Common myeloid progenitor, CD34-positive (primary cell): ENCODE results near the gene ATP13A2.

ENCODE experiments used
- CTCF ChIA-PET: fragments of 350-600 bp; sonication (Branson Sonifier 250); formaldehyde crosslinking; loops from one replicate; lab custom pipeline; 2021; ENCODE audit warnings: antibody characterized with exemption; lab: Charles Lee
- POLR2A ChIA-PET: fragments of 350-600 bp; sonication (Branson Sonifier 250); formaldehyde crosslinking; loops from one replicate; lab custom pipeline; 2021; ENCODE audit warnings: antibody characterized with exemption; lab: Charles Lee
- DNase-seq, 3 donors: peaks; one replicate each; pipeline versions ENCODE4 v3.0.0 to v3.0.0-alpha.2; 2013
- H3K27ac ChIP-seq, 2 experiments: 1 replicate in 1 of 2; 2 replicates in 1 of 2; pipeline ENCODE4 v1.7.0; 2013; ENCODE audit warnings: inconsistent platforms in 2 of 2, low read length in 2 of 2, mild to moderate bottlenecking in 2 of 2, low read depth in 1 of 2, moderate library complexity in 1 of 2; ENCODE audit not compliant: severe bottlenecking in 2 of 2, insufficient read depth in 1 of 2, poor library complexity in 1 of 2
- H3K27me3 ChIP-seq, 5 experiments: replicated peaks in 2 of 5; 1 replicate in 3 of 5; 2 replicates in 2 of 5; pipeline versions ENCODE4 v1.6.1 to v1.7.0; 2013; ENCODE audit warnings: low read length in 4 of 5, mild to moderate bottlenecking in 2 of 5, moderate library complexity in 2 of 5, inconsistent platforms in 1 of 5; ENCODE audit not compliant: insufficient read depth in 5 of 5, control insufficient read depth in 4 of 5
- H3K36me3 ChIP-seq, 4 experiments: 1 replicate in 2 of 4; 2 replicates in 2 of 4; pipeline versions ENCODE4 v1.6.1 to v1.7.0; 2013; ENCODE audit warnings: low read length in 3 of 4, control low read depth in 1 of 4, mild to moderate bottlenecking in 1 of 4; ENCODE audit not compliant: control insufficient read depth in 4 of 4, insufficient read depth in 4 of 4
- H3K4me1 ChIP-seq, 4 experiments: 1 replicate in 3 of 4; 2 replicates in 1 of 4; pipeline versions ENCODE4 v1.6.1 to v1.7.1; 2013; ENCODE audit warnings: low read length in 3 of 4, mild to moderate bottlenecking in 3 of 4, control low read depth in 1 of 4, inconsistent platforms in 1 of 4, moderate library complexity in 1 of 4; ENCODE audit not compliant: control insufficient read depth in 4 of 4, insufficient read depth in 4 of 4; ENCODE audit errors: control extremely low read depth in 1 of 4
- H3K4me3 ChIP-seq, 7 experiments: 1 replicate in 4 of 7; 2 replicates in 3 of 7; pipeline versions ENCODE4 v1.5.1 to v1.7.0; 2013; ENCODE audit warnings: mild to moderate bottlenecking in 7 of 7, low read length in 6 of 7, moderate library complexity in 6 of 7, inconsistent platforms in 2 of 7, low read depth in 2 of 7, control low read depth in 1 of 7; ENCODE audit not compliant: insufficient read depth in 4 of 7, control insufficient read depth in 1 of 7; ENCODE audit errors: extremely low read depth in 1 of 7
- H3K9me3 ChIP-seq, 5 experiments: 1 replicate in 4 of 5; 2 replicates in 1 of 5; pipeline versions ENCODE4 v1.6.1 to v1.7.1; 2013; ENCODE audit warnings: low read length in 4 of 5, mild to moderate bottlenecking in 2 of 5, inconsistent platforms in 1 of 5, low read depth in 1 of 5, moderate library complexity in 1 of 5; ENCODE audit not compliant: control insufficient read depth in 4 of 5, insufficient read depth in 2 of 5; ENCODE audit errors: control extremely low read depth in 1 of 5
- WGBS: methylation state at CpG from one replicate; pipeline ENCODE4 v1.1.5; 2013; ENCODE audit not compliant: insufficient coverage; 5-methylcytosine and 5-hydroxymethylcytosine counted together

The ATP13A2 gene

DNA sequence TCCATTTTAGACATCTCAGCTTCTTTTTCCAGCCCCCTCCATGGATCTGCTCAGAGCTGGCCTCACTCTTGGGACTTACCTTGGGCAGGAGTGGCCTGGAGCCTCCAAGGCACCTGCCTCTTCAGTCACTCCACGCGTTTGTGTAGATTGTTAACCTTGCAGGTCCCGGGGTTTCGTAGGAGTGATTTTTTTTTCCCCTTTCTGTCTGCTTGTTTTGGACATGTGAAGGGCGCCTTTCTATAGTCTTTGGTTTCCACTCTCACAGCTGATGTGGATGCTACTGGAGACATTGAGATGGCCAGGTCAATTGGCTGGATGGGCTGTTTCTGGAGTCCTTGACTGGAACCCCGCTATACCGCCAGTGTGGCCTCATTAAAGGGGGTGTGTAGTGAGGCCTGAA, 44.1 kb upstream of the ATP13A2 start:
- CTCF ChIA-PET, result interaction anchor here (1.0 to 1.4 kb wide), 3 partner anchors 66 to 351 kb away, joined by 3 to 5 read pairs (median 4); no protein-coding TSS in a partner anchor
- no peak for DNase-seq
- Histone ChIP-seq H3K27me3 (no peaks in the 10 kb centered on the region), H3K4me1 (peaks cover 7 to 23% (median 15%) of the 10 kb centered on the region in 4 experiments), H3K36me3 (peaks cover 0 to 9% (median 1%) of the 10 kb centered on the region in 4 experiments), H3K4me3 (no peak overlapping the region), H3K9me3 (no peaks in the 10 kb centered on the region), H3K27ac (no peak overlapping the region)
- WGBS, result 94% methylated on average over 6 of the region's 7 CpGs
- POLR2A ChIA-PET, result no interaction called here

DNA sequence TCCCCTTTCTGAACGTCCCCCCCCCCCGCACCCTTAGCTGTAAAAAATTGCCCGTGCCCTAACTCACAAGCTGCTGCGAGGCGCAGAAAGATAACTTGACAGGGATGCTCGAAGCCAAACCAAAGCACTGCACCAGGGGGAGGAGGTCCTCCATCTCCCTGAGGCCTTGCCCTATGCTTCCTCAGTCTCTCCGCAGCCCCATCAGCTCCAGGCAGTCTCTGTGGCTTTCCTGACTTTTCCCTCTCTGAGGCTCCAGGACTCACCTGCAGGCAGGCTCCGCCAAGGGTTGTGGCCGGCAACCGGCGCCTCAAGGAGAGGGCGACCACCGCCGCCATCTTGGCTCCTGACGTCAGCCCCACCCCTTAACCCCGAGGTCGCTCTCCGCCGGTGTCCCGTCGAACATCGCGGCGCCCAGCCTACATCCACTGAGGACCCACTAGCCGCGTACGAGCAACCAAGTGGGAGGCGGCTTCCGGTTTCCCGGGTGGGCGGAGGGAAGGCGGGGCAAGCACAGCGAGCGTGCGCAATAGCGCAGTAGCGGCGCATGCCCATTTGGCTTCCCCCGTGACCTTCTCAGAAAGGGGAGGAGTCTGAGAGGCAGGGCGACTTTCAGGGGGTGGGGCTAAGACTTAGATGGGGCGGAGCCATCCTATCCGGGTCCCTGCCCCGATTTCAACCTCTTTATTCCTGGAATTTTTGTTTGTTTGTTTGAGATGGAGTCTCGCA, 42.1 kb upstream of the ATP13A2 start, which contains the start of gene SDHB:
Gene SDHB (minus strand): TSS at position 348 of the 726 bp plus-strand sequence. CDS start 13 bp downstream, at position 335.
- ChIA-PET POLR2A (interaction anchor here (0.6 to 0.7 kb wide), 2 partner anchors 55 to 87 kb away, joined by 3 read pairs; no protein-coding TSS in a partner anchor), CTCF (interaction anchor here (0.6 kb wide), 1 partner anchor 254 kb away, joined by 3 read pairs; the partner anchor contains the start of gene PADI4)
- H3K4me3 ChIP-seq, result peak within 1 kb of the TSS; percentile 78 to 100 (median 95)
- peaks cover 0 to 15% (median 12%) of the 10 kb centered on the region in 4 experiments for H3K36me3 ChIP-seq
- H3K4me1 ChIP-seq, result peaks cover 7 to 15% (median 13%) of the 10 kb centered on the region in 4 experiments
- H3K27me3 ChIP-seq, result no peaks in the 10 kb centered on the region
- no peaks in the 10 kb centered on the region for H3K9me3 ChIP-seq
- DNase-seq, result peak; percentile 97 to 98 (median 98)
- H3K27ac ChIP-seq, result peak within 1 kb of the TSS; percentile 73 to 88
- WGBS, result under 1% methylated on average over 37 of the region's 44 CpGs

DNA sequence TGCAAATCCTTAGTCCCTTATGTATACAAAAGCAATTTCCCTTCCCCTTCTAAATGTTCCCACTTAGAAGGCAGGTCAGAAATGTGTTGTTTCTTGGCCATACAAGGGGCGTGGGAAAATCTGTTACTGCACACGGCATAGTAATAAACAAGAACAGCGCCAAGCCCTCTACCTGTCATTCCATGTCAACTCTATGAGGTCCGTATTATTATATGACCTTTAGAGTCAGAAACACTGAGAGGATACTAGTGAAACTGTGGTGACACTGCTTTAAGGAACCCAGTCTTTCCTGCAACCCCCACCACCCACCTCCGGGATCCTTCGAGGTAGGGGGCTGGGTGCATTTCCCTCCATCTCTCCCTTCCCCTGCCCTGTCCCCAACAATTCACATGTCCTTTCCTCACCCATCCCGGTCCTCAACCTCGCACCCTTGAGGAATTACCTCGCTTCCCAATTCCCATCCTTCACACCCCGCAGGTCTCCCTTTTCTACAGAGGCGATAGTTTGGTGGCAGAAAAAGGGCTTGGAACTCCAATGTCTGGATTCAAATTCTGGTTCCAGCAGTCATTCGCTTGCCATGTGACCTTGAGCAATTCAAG, 41.5 kb upstream of the ATP13A2 start:
- H3K4me3 ChIP-seq, result peak overlapping the region; percentile 78 to 100 (median 95)
- no peaks in the 10 kb centered on the region for H3K27me3 ChIP-seq
- DNase-seq, result no peak
- peaks cover 7 to 15% (median 13%) of the 10 kb centered on the region in 4 experiments for H3K4me1 ChIP-seq
- no peaks in the 10 kb centered on the region for H3K9me3 ChIP-seq
- 13% methylated on average over 8 of the region's 12 CpGs for WGBS
- H3K27ac ChIP-seq, result peak overlapping the region; percentile 73 to 88
- H3K36me3 ChIP-seq, result peaks cover 0 to 18% (median 14%) of the 10 kb centered on the region in 4 experiments
- POLR2A ChIA-PET, result interaction anchor here (0.7 kb wide), 1 partner anchor 86 kb away, joined by 3 read pairs; no protein-coding TSS in a partner anchor
- CTCF ChIA-PET, result interaction anchor here (1.6 kb wide), 1 partner anchor 30 kb away, joined by 6 read pairs; no protein-coding TSS in a partner anchor

DNA sequence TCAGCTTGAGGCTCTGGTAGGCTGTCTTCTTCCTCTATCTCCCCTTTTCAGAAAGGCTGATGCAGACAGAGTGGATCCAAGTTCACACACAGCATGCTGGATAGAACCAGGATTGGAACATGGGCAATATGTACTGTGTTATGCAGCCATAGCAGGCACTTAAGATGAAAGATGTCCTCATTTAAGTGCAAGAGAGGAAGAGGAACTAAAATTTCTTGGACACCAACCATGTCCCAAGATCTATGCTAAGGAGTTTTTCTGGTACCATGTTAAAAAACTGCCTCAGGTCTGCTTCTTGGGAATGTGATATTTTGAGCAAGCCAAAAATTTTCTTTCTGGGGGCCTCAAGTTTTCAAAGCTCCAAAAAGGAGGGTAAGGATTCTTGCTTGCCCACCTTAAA, 40.9 kb upstream of the ATP13A2 start:
- Histone ChIP-seq H3K27me3 (no peaks in the 10 kb centered on the region), H3K27ac (peak overlapping the region in 1 of 2 experiments; percentile 88), H3K36me3 (peaks cover 0 to 22% (median 14%) of the 10 kb centered on the region in 4 experiments), H3K4me1 (peaks cover 7 to 15% (median 13%) of the 10 kb centered on the region in 4 experiments), H3K4me3 (peak overlapping the region in 6 of 7 experiments; percentile 81 to 100 (median 96)), H3K9me3 (no peaks in the 10 kb centered on the region)
- ChIA-PET CTCF (interaction anchor here (1.6 kb wide), 1 partner anchor 29 kb away, joined by 6 read pairs; no protein-coding TSS in a partner anchor), POLR2A (no interaction called here)
- no peak for DNase-seq

DNA sequence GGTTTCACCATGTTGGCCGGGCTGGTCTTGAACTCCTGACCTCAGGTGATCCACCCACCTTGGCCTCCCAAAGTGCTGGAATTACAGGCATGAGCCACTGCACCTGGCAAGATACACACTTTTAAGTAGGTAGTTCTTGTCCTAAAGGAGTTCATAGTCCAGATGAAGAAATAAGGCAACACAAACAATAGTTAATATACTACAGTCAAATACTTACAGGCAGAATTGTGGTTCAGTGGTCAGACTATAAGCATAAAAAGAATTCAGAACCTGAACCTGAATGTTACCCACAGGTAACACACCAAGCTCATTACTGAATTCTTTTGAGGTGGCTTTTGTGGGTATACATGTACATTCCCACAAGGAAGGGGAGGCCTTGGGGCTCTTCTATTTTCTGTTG, 40.3 kb upstream of the ATP13A2 start:
- WGBS, result no CpG with 5 or more reads among the region's 1 CpG
- Histone ChIP-seq H3K27me3 (no peaks in the 10 kb centered on the region), H3K9me3 (no peaks in the 10 kb centered on the region), H3K27ac (no peak overlapping the region), H3K4me3 (peak overlapping the region in 1 of 7 experiments; percentile 99), H3K4me1 (peaks cover 7 to 15% (median 13%) of the 10 kb centered on the region in 4 experiments), H3K36me3 (peaks cover 0 to 22% (median 14%) of the 10 kb centered on the region in 4 experiments)
- ChIA-PET CTCF (interaction anchor here (1.3 to 1.6 kb wide), 2 partner anchors 29 to 193 kb away, joined by 3 to 6 read pairs; no protein-coding TSS in a partner anchor), POLR2A (no interaction called here)
- no peak for DNase-seq

DNA sequence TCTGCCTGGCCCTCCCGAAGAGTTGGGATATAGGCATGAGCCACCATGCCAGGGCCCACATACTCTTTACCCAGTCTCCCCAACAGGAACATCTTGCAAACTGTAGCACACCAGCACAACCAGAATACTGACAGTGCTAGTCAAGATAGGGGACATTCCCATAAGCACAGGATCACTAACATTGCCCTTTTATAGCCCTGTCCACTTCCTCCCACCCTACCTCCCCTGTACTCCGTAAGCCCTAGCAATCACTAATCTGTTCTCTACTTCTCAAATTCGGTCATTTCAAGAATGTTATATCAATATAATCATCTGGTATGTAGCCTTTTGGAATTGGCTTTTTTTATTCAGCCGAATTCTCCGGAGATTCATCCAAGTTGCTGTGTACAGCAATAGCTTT, 36.2 kb upstream of the ATP13A2 start:
- Histone ChIP-seq H3K27ac (no peak overlapping the region), H3K9me3 (no peaks in the 10 kb centered on the region), H3K27me3 (no peaks in the 10 kb centered on the region), H3K36me3 (peaks cover 0 to 41% (median 28%) of the 10 kb centered on the region in 4 experiments), H3K4me1 (peaks cover 2 to 12% (median 7%) of the 10 kb centered on the region in 4 experiments), H3K4me3 (no peak overlapping the region)
- POLR2A ChIA-PET, result interaction anchor here (0.7 kb wide), 1 partner anchor 1877 kb away, joined by 3 read pairs; no protein-coding TSS in a partner anchor
- WGBS, result 100% methylated on average over 2 of the region's 5 CpGs
- CTCF ChIA-PET, result interaction anchor here (0.9 to 11.0 kb wide), 5 partner anchors 11 to 98 kb away, joined by 3 to 167 read pairs (median 3); no protein-coding TSS in a partner anchor
- DNase-seq, result no peak
